H1 (cell line): ENCODE data around the gene UBE2E3. TPM values are rescaled to one million over a fixed set of nuclear protein-coding genes. Genes with fewer than 3 reads are reported as not detected.

ENCODE experiments used
- PHF8 ChIP-seq: fragments of 200-600 bp; sonication (generic); conservative IDR thresholded peaks from 2 replicates; pipeline ENCODE4 v1.7.1; 2012; ENCODE audit warnings: low read depth, mild to moderate bottlenecking, inconsistent platforms, low read length, moderate library complexity
- polyA plus RNA-seq, 7 experiments: library from polyadenylated mRNA; depleted of rRNA in 3 of 7; stranded (reverse) in 5 of 7; unstranded in 2 of 7; fragments of >200 nt in 5 of 7; fragments of 200-250 nt in 2 of 7; gene quantifications; 1 replicate in 5 of 7; 2 replicates in 1 of 7; 4 replicates in 1 of 7; pipeline versions ENCODE4 v1.2.1 to v1.2.3, GENCODE V29; 2011 to 2013; ENCODE audit warnings: missing spikeins in 2 of 7, mixed read lengths in 2 of 7
- total RNA-seq: library from RNA; stranded (reverse); fragmentation: NEBNext Ultra II Directional; extraction: Animal tissue kit (Norgen Biotek cat#: 25700); gene quantifications from 2 replicates; pipeline ENCODE4 v1.2.1, GENCODE V29; 2021

The UBE2E3 gene
- total and polyA plus RNA-seq, 2 of the 8 experiments (the other 6 are each of a cell fraction or from before 2014, with no cell fraction given), result 106 to 132 TPM

DNA sequence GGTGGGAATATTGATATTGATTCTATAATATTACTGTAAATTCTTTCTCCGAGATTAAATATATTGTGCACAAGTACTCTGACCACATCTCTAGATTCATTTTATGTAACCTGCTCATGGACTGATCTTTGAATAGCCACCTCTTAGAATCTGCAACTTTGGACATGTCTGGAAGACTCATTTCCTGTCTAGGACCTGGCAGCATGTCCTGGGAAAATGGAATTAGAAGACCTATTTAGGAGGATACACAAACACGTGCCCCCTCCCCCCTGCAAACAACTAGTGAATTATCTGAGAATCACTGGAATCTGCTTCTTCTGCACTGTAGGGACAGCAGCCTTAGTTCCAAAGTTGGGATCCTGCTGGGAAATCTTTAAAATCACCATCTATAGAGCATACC is 94.1 kb downstream of the UBE2E3 start (continued):
- TF ChIP-seq PHF8, result no peak
